ENCODE data around the gene SALL3.

- TF ChIP-seq CTCF (IDR thresholded peaks at IDR 0.05 in 8 of 11, conservative IDR thresholded peaks at IDR 0.05 in 3 of 11) (no peak), POLR2A (IDR thresholded peaks at IDR 0.05) (no peak)
Measured at GRCh38 chr18:78983512-78983911, 3.9 kb downstream of the SALL3 start.
